Measurements from ENCODE around the gene LACRT.
A peak's percentile ranks its signal among the peaks of the same experiment; 100 is the strongest.
"Not testable (repeated sequence)": the region's sequence is repeated elsewhere in the genome, so short reads cannot be mapped to it uniquely, and the experiment has no call there.

The LACRT gene

DNA sequence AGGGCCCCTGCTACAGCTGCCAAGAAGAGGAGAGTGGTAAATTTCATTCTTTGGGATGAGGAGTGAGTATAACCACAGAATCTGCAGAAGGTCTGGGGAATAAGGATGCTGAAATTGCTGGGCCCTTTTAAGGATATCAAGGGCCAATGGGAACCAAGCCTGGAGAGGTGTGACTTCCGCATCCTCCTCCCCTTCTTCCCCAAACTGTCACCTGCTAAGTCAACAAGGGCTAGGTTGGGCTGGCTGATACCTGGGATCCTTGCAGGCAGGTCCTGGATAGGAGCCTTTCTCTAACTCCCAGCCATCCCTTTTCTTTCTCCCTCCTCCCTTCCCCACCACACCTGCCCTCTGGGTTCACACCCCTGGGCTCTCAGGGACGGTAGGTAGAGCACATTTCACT is at the start of gene LACRT:
Gene LACRT, minus strand, starts transcription at position 101 of the 400 bp plus-strand sequence. Its CDS starts 54 bp downstream, at position 47.
- DNase-seq (ENCODE audit: low spot score) = no peak

- no peak for DNase-seq (ENCODE audit: low spot score)
Observed at GRCh38 chr12:54683398-54683797, 48.7 kb upstream of the LACRT start.

- no peak for DNase-seq (ENCODE audit: low spot score)
Observed at GRCh38 chr12:54682674-54683073, 48.0 kb upstream of the LACRT start.

DNA sequence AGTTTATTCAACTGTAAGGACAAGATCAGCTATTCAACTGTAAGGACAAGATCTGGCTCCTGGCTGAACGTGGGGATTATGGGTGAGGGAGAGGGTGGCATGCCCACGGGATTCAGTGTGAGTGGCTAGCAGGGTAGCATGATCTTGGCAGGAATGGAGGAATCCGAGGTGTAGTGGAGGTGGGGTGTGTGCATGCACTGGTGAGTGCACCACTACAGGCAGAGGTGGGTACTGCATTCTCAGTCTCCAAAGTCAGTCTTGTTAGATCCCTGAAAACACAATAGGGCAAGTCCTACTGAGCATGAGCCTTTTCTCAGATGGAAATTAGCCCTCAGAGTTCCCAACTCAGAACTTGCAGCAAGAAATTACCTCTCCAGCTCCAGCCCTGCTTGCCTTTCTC is 45.7 kb upstream of the LACRT start:
- DNase-seq (ENCODE audit: low spot score) = peak; percentile 4

GRCh38 chr12:54678131-54678530 is 43.4 kb upstream of the LACRT start:
- DNase-seq (ENCODE audit: low spot score) = no peak

DNA sequence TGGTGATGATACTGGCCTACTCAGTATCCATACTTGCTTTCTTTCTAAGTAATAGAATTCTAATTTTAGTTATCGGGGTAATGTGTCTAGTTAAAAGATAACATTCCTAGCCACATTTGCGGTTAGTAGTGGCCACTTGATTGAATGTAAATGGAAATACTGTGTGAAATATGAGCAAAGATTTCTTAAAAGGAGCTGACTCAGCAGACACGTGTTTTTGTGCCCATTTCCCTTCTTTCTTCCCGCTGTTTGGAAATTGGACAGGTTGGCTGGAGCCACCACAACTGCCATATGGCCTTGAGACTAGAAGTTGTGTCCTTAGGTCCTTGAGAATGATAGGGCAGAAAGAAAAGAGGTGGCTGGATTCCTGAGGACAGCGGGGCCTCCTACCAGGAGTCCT is 33.2 kb upstream of the LACRT start:
- no peak for DNase-seq (ENCODE audit: low spot score)

GRCh38 chr12:54666008-54666407 is 31.3 kb upstream of the LACRT start:
- DNase-seq (ENCODE audit: low spot score) = no peak

DNA sequence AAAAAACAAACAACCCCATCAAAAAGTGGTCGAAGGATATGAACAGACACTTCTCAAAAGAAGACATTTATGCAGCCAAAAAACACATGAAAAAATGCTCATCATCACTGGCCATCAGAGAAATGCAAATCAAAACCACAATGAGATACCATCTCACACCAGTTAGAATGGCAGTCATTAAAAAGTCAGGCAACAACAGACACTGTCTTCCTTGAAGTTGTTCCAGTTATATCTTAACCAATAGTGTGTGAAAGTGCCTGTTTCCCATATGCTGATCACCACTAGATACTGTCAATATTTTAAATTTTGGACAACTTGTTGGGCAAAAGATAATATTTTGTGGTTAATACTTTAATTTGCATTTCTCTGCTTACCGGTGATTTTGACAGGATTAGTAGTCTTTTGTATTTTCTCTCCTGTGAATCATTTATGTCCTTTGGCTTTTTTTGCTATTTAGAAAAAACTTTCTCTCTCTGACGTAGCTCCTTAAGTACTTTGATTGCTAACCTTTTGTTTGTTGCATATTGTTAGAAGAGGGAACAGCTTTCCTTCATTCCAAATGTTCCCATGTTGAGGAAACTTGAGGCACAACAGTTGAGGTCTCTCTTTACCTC is 30.4 kb upstream of the LACRT start:
- DNase-seq (ENCODE audit: low spot score) = not testable (repeated sequence)

GRCh38 chr12:54663603-54664002 is 28.9 kb upstream of the LACRT start:
- DNase-seq (ENCODE audit: low spot score) = no peak

- no peak for DNase-seq (ENCODE audit: low spot score)
Observed at GRCh38 chr12:54662026-54662425, 27.3 kb upstream of the LACRT start.

DNA sequence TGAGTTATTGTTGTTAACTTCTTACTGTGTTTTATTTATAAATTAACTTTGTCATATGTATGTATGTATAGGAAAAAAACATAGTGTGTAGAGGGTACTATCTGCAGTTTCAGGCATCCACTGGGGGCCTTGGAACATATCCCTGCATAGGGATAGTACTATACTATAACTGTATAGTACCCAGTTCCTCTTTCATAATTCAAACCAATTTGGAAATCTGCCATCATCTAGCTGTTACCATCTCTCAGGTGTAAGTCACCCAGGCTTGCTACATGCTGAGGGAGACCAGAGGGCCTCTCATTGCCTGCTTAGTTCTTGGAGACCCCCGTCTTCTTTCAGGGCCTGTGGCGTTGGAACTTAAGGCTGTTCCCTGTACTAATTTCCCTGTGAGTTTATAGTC is 26.4 kb upstream of the LACRT start:
- no peak for DNase-seq (ENCODE audit: low spot score)

GRCh38 chr12:54660320-54660962 is 25.7 kb upstream of the LACRT start:
- no peak for DNase-seq (ENCODE audit: low spot score)

DNA sequence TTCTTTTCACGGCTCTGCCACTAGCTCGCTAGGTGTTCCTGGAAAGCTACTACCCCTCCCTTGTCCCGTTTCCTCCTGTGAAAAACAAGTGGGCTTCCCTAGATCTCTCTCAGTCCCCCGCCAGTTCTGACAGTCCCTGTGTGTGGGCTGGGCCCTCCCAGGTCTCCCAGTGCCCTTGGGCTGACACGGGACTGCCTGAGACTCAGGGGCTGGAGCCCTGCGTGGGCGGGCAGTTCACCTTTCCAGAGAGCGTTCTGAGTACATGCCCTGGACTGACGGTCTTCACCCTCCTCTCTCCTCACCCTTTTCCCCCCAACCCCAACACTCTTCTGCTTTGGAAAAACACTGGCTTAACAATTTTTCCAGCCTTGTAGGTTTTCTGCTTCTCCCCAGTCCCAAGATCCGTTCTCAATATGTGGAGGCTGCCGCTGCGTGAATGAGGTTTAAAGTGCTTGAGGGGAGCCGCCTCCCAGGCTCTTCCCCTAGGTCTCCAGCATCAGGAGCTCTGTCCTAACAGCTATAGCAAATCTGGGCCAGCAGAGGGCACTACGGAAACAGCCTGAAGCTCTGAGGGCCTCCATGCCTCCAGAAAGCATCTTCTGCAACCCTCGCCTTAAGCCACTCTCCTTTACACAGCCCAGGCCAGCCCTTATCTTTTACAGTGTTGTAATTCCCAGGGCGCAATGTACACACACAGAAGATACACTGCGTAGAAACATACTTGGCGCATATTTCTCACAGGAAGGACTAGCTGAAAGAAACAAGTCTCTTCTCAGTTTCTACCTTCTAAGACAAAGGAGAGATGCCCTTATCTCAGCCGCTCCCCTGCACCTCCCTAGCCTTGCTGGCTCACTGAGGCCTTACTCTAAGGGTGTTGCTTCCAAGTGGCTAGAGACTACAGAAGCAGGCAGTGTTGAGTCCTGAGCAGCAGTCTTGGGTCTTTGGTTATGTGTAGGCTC is 23.9 kb upstream of the LACRT start:
- peak; percentile 15 for DNase-seq (ENCODE audit: low spot score)

GRCh38 chr12:54657105-54657607 is 22.5 kb upstream of the LACRT start:
- no peak for DNase-seq (ENCODE audit: low spot score)

DNA sequence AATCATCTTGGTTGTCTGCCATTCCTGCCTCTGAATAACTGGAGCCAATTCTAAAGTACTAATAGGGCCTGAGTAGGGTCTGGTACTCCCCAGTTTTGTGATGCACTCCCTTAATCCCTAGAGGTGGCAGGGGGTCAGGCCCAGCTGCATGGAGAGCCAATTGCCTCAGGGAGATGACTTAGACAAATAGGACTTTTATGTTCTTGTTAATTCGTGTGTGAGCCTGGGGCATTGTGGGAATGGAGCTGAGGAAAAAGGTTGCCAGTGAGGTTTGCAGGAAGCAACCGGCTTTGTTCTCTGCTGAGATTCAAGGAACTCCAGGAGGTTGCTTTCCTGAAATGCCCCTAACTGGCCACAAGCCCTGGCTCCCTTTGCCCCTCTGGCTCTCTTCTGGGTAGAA is 20.2 kb upstream of the LACRT start:
- DNase-seq (ENCODE audit: low spot score) = no peak

DNA sequence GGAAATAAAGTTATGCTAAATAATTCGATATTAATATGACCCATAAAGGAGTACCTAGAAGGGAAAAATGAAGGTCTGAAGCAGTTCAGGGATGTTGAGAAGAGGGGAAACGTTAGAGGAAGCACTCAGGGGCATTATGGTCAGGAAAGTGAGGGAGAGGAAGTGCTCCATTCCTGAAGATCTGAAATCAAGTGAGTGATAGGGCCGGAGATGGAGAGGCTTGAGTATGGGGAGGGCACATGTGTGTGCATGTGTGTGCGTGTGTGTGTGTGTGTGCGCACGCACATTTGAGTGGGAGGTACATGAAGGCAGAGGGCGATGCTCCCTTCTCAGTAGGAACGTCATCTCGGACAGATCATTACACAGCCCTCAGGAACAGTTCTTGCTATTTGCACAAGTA is 18.3 kb upstream of the LACRT start:
- DNase-seq (ENCODE audit: low spot score) = no peak

- no peak for DNase-seq (ENCODE audit: low spot score)
Observed at GRCh38 chr12:54650889-54651288, 16.2 kb upstream of the LACRT start.

- DNase-seq (ENCODE audit: low spot score) = no peak
Observed at GRCh38 chr12:54650409-54650808, 15.7 kb upstream of the LACRT start.

- DNase-seq (ENCODE audit: low spot score) = no peak
Observed at GRCh38 chr12:54649825-54650224, 15.1 kb upstream of the LACRT start.

GRCh38 chr12:54648265-54648664 is 13.6 kb upstream of the LACRT start, which contains the start of gene DCD:
TSS of gene DCD (minus strand) at chr12:54648365. CDS start at chr12:54648303, 62 bp downstream.
- DNase-seq (ENCODE audit: low spot score) = no peak

- DNase-seq (ENCODE audit: low spot score) = no peak
Observed at GRCh38 chr12:54641554-54641953, 6.9 kb upstream of the LACRT start.

GRCh38 chr12:54641089-54641488 is 6.4 kb upstream of the LACRT start:
- no peak for DNase-seq (ENCODE audit: low spot score)

DNA sequence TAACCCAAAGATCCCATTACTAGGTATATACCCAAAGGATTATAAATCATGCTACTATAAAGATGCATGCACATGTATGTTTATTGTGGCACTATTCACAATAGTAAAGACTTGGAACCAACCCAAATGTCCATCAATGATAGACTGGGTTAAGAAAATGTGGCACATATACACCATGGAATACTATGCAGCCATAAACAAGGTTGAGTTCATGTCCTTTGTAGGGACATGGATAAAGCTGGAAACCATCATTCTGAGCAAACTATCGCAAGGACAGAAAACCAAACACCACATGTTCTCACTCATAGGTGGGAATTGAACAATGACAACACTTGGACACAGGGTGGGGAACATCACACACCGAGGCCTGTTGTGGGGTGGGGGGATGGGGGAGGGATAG is 4.4 kb upstream of the LACRT start:
- DNase-seq (ENCODE audit: low spot score) = not testable (repeated sequence)

Measured in hematopoietic multipotent progenitor cell treated with erythropoietin and hydrocortisone succinate and interleukin-3 and kit ligand, for 15 days (in vitro differentiated cells).